GM18909 (cell line): ENCODE measurements around the gene GALNS.
"Not testable (repeated sequence)": the region's sequence is repeated elsewhere in the genome, so short reads cannot be mapped to it uniquely, and the experiment has no call there.

ENCODE experiments used
- ATAC-seq: cut with Tn5 transposase; IDR thresholded peaks from one replicate; pipeline ENCODE4 v1.9.1; 2021; ENCODE audit warnings: mild to moderate bottlenecking; ENCODE audit not compliant: unreplicated experiment, poor library complexity

Gene GALNS

DNA sequence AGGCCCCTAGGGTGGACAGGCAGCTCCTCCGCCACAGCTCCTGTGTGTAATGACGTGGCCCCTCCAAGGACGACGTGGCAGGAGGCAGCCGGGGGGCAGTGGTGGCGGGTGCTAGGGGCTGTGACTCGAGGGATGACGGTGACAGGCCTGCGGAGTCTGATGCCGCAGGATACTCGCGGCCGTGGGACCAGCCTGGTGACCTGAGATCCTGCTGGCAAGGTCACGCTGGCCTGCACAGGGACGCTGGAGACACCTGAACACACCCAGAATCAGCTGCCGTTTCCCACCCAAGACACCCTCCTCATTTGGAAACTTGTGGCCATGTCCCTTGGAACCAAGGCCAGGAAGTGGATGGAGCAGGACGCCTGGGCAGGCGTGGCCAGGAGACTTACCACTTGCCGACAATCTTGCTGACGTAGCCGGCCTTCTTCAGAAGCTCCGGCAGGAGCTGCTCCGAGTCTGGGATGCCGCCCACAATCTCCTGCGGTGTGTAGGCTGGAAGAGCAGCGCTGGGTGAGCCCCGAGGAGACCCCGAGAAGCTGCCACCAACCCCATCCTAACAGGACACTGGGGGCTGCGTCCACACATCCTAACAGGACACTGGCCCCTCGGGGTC lies 16.0 kb downstream of the GALNS start:
- ATAC-seq = no peak

DNA sequence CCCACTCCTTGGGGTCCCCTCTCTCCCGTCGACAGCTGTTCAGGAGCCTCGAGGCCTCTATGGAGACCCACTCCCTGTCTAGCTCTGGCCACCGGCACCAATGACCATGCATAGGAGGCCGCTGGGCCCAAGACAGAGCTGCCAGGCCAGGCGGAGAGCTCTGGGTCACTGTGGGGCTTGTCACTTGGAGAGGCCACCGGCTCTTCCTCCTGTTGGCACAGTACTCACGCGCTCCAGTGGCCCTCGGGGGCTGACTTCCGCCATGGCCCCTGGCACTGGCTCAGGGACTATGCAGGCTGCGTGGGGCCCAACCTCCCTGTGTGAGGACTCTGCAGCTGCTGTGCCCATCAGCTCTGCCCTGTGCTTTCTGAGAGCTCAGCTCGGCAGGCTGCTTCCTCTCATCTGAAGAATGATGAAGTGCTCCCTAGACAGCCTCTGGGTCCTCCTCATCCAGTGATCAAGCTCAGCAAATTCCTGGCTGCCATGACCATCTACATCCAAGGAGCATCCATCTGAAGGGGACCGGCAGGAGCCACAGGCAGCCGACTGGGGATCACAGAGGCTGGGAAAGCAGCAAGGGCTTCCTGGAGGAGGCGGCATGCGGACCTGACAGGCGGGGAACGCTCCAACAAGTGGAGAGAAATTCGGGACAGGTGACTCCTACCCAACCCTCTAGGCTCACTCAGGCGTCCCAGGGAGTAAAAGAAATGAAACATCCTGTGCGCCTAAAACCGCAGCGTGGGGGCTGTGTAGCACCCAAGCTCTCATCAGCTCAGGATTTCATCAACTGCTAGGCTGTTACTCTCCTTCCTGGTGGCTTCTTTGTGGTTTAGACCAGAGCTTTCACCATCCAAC lies 16.8 kb downstream of the GALNS start:
- no peak for ATAC-seq

DNA sequence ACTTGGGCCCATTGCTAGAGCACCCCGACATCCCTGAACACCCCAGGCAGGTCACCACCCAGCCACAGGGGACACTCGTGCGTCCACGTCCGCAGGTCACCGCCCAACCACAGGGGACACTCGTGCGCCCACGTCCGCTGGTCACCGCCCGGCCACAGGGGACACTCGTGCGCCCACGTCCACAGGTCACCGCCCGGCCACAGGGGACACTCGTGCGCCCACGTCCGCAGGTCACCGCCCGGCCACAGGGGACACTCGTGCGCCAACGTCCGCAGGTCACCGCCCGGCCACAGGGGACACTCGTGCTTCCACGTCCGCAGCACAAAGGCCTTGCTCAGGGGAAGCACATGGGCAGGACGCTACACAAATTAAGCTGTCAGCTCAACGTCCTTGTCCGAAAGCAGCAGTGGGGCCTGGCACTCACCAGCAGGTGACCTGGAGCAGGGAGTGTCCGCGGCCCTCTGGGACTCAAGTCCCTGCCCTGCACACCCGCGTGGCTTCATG lies 17.7 kb downstream of the GALNS start:
- ATAC-seq = no peak

DNA sequence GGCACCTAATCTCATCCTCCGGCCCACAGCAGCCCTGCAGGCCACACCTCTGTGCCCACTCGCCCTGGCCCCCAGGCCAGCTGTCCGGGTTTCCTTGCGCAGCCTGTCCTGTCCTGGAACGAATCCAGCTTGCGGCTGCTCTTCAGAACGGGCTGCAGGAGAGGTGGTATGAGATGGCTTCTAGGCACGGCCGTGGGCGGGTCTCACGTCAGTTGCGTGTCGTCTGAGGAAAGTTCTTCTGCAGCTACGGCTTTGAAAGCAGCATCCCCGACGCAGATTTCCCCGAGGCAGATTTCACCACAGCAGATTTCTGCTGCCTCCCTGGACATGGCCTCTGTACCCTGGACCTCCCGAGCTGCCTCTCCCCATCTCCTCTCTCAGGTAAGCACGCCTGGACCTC lies 18.2 kb downstream of the GALNS start:
- ATAC-seq = no peak

DNA sequence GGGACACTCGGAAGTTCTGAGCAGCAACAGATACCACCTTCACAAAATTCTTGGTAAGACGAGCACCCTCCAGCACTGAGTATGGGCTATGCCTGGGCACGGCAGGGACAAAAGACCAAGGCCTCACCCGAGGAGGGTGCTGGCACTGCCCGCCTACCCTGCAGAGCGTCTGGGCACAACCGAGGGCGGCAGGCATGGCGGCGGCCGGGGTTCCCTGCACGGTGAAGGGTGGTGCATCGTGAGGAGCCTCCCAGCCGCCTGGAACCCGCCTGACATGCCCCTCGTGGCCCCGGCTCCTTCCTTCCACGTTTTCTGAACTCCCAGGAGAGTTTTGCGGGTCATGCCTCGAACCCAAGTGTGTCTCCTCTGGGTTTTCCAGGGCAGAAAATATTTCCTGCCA lies 18.9 kb downstream of the GALNS start:
- ATAC-seq = no peak

DNA sequence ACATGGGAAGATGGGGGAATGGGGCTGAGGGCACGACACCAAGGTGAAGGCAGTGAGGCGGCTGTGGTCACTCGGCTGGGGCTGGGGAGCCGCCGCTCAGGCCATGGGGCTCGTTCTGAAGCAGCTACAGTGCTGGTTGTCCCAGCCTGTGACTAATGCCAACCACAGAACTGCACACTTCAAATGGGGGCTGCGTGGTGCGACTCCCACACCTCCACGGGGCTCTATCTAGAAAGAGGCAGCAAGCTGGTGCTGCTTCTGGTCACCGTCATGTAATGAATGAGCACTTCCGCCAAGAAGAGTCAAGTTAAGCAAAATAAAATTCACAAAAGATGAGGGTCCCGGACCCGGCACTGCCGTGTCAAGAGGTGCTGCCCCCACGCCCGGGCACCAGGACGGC lies 20.0 kb downstream of the GALNS start:
- ATAC-seq = no peak

DNA sequence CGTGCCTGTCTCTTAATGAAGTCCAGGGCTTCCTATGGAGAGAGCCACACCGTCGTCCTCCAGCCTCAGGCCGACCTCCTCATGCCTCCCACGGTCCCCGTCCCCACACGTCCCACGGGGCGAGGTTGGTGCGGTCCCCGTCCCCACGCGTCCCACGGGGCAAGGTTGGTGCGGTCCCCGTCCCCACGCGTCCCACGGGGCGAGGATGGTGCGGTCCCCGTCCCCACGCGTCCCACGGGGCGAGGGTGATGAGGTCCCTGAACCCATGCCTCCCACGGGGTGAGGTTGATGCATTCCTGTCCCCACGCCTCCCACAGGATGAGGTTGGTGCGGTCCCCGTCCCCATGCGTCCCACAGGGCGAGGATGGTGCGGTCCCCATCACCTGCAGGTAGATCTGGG lies 20.9 kb downstream of the GALNS start:
- no peak for ATAC-seq

DNA sequence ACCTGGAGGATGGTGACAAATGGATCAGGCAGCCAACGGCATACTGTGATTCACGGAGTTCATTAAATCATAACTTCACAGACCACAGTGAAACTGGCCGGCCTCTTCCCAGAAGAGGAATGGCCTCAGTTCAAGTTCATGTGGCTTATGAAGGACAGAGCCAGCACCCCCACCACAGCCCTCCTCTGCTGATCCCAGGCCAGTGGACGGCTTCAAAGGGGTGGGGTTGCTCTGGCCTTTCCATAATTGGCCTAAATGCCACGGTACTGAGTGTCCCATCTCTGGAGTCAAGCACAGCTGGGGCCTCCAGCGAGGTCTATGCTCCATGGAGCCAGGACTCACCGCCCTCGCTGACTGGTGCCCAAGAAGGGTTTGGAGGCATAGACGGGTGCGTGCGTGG lies 21.4 kb downstream of the GALNS start:
- no peak for ATAC-seq

DNA sequence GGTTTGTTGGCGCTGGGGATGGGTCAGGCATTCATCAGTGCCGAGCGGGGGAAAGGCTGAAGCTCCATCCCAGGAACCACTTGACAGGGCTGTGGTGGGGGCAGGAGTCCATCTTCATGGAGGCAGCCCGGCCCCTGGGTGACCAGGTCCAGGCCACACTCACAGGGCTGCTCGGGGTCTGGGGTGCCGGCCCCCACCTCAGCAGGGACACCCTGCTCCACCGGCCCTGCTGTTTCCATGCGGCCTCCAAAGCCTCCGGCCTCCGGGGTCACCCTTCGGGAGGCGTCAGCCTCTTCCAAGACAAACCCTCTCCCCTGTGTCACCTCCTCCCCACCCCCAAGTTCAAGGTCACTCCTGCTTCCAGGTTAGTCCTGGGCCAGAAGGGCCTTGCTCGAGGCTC lies 22.1 kb downstream of the GALNS start:
- no peak for ATAC-seq

DNA sequence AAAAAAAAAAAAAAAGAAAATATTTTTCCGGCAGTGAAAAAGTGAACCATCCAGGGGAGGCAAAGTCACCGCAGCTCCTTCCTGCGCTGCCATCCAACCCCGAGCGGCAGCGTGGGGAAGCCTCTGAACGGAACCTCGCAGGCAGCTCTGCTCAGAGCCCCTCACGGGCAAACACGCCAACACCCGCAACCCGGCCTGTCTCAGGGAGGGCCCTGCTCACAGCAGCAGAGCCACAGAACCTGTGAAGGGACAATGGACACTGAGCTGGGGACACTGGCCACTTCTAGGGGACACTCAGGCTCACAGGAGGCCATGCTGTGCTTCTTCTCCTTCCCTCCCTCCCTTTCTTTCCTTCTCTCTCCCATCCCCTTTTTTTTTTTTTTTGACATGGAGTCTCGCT lies 23.7 kb downstream of the GALNS start:
- ATAC-seq = no peak

DNA sequence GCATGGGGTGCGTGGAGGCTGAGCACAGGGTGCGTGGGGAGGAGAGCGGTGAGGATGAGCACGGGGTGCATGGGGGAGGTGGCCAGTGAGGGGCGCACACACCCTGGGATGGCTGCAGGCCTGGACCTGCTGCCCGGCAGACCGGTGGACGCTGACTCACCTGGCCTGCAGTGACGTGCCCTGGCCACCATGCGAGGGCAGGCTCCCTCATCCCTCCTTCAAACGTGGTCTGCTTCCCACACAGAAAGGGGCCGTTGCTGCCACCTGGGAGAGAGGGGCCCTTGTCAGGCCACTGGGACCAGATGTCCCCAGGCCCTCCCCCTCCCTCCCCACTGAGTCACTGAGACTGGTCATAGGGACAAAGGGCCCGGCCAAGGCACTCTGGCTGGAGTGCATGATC lies 24.9 kb downstream of the GALNS start:
- no peak for ATAC-seq

DNA sequence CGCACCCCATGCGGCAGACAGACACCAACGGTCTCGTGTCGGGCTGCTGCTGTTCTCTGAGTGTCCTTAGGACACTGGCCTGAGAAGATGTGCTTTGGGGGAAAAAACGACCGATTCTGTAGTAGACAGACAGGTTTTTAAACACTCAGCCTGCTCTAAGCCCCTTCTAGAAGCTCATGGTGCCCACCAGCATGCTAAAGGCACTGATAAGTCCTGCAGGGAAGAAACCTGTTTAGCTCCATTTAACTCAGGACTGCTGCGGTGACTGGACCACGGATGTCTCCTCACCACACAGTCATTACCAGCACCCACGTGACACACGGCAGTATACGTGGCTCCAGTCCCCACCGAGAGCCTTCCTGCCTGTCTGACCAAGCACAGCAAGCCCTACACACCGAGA lies 26.0 kb downstream of the GALNS start:
- ATAC-seq = no peak

DNA sequence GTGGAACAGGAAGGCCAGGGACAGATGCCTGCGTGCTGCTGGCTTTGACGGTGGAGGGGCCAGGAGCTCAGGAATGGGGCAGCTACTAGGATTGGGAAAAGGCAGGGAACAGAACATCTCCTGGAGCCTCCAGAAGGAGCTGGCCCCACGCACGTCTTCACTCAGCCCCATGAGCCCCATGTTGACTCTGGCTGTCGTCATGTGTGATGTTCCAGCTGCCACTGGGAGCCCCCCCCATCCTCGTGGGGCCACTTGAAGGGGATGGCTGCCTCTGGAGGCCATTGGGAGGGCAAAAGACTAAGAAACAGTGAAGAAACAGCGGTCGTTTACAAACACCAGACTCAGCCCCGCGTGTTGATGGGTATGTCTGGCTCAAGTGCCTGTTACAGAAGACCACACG lies 26.5 kb downstream of the GALNS start:
- no peak for ATAC-seq

DNA sequence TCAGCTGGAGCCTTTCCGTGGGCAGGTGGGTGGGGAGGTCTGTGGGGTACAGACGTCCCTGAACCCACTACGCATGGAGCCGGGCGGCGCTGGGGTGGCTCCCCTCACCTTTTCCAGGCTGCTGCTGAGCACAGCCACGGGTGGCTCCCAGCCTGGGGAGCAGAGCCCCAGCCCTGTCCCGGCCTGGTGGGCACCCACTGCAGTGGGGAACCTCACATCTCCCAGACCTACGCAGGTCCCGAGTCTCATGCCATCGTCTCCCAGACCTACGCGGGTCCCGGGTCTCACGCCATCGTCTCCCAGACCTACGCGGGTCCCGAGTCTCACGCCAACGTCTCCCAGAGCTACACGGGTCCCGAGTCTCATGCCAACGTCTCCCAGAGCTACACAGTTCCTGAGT lies 28.0 kb downstream of the GALNS start:
- no peak for ATAC-seq

DNA sequence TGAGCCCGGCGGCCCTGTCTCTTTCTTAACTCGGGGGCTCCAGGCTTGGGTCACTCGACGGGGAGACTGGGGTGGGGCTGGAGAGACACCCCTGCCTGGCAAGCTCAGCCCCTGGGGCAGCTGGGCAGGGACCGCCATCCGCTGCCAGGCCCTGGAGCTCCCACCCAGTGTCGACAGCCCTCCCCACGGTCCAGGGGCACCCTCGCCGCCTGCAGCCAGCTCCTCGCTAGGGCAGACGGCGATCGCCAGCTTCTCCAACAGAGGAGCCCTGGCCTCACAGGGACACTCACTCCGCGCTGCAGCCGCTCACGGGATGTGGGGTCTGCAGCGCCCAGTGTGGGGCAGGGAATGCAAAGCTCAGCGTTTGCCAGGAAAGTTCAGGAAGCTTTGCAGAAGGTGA lies 29.0 kb downstream of the GALNS start:
- ATAC-seq = no peak

DNA sequence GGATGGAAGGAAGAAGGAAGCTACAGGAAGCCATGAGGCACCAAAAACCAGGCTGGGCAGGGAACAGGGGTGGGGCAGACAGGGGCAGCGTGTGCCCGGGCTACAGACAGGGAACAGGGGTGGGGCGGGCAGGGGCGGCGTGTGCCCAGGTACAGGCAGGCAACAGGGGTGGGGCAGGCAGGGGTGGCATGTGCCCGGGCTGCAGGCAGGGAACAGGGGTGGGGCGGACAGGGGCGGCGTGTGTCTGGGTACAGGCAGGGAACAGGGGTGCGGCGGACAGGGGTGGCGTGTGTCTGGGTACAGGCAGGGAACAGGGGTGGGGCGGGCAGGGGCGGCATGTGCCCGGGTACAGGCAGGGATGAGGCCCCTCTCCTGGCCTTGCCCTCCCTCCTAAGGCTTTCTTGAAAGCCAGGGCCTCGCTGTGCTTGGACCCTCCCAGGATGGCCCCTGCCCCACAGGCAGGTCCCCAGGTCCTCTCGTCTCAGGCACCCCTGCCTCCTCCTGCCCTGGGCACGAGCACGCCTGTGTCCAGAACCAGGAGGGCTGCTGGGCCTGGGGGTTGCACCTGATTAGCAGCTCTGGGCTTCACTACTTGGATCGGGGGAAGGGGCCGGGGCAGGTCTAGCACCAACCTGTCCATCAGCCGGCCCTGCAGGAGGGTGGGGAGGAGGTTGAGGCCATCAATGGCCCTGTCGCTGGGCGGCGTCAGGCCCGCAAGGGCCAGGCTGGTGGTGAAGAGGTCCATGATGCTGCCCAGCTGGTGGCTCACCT lies 30.5 kb downstream of the GALNS start:
- ATAC-seq = no peak

DNA sequence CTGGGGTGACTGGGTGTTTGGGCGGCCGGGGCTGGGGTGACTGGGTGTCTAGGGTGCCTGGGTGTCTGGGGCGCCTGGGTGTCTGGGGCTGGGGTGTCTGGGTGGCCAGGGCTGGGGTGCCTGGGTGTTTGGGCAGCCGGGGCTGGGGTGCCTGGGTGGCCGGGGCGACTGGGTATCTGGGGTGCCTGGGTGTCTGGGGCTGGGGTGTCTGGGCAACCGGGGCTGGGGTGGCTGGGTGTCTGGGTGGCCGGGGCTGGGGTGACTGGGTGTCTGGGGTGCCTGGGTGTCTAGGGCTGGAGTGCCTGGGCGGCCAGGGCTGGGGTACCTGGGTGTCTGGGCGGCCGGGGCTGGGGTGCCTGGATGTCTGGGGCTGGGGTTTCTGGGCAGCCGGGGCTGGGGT lies 31.6 kb downstream of the GALNS start:
- no peak for ATAC-seq

DNA sequence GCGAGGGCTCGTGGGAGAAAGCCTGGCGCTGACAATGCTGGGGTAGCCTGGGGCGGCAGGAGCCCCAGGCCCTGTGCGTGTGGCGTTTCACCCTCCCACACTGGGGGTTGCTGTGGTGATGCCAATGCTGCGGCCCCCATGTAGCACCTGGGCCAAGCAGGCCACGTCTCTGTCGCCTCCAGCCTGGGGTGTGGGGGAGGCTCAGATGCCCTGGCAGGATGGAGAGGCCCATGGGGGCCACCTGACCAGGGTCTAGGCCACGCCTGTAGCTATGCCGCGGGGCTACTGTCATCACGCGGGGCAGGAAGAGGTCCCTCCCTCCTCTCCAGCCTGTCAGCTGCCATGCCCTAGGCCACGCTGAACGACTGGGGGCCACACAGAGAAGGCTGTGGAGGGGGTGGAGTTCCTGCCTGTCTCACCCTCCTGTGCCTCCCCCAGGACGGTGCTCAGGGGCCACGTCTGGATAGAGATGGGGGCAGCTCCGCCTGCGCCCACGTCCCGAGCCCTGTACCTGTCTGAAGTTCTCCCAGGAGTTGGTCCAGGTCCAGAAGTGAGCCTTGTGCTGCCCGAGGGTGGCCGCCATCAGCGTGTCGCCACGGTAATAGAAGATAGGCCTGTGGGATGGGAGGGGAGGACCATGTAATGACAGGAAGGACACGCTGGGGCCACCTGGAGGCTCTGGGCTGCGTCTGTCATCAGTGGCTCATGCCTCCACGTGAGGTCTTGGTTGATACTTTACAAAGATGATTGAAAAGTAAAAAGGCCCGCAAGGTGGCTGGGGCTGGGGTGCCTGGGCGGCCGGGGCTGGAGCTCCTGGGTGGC lies 32.3 kb downstream of the GALNS start:
- ATAC-seq = no peak

DNA sequence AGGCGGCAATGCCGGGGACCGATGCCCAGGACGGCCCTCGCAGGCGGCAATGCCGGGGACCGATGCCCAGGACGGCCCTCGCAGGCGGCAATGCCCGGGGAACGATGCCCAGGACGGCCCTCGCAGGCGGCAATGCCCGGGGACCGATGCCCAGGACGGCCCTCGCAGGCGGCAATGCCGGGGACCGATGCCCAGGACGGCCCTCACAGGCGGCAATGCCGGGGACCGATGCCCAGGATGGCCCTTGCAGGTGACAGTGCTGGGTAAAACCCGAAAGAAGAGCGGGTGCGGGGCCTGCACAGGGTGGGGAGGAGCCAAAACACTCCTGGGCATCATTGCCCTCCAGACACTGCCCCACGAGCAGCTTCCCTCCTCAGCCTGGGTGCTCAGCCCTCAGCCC lies 33.1 kb downstream of the GALNS start:
- not testable (repeated sequence) for ATAC-seq

DNA sequence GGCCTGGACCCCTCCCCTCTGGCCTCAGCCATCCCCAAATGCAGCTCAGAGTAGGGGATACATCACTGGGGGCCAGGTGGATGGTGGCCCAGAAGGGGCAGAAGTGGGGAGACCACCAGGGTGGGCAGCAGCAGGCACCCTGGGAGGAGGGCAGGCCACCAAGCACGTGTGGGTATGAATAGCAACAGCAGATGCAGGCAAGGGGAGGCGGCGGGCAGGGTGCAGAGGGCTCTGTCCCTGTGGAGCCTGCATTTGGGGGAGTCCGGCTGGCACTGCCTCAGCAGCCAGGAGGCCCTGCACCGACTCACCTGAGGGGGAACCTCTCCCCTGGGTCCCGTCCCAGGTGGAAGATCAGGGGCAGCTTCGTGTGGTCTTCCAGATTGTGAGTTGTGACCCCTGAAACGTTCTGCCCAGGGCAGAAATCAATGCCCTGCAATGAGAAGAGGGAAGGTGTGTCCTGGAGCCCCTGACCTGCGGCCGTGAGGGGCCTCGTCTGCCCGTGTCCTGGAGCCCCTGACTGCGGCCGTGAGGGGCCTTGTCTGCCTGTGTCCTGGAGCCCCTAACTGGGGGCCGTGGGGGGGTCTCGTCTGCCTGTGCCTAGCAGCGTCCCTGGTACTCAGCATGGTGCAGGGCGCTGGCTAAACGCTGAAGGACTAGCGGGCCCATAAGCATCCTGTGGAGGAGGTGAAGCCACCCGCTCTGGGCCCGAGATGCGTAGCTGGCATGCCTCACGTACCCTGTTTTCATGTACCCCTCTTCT lies 34.3 kb downstream of the GALNS start:
- no peak for ATAC-seq
